ENCODE measurements around the gene PCDH15.

Gene PCDH15

GRCh38 chr10:54139819-54140428 lies 661.1 kb downstream of the PCDH15 start:
- in situ Hi-C loops (cut with MboI; ENCODE audit: low sequenced_read_pairs): no loop called here

- in situ Hi-C loops (cut with MboI; ENCODE audit: low sequenced_read_pairs): no loop called here
Observed at GRCh38 chr10:54137396-54137795, 663.6 kb downstream of the PCDH15 start.

DNA sequence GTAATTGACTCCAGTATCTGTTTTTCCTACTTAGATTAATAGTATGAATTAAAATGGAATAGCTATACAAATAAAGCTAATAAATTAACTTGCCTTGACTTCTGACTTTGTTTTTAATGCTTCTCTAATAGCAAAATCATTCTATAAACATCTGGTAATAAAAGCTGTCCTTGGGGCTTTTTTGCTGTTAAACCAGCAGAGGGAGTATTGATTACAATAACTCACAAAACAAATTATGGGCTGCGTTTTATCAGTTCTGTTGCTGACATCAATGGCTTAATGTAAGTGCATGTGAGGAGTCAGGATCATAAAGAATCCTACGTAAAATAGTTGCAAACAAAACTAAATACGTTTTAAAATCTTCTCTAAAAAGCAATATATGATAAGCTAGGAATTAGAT lies 667.8 kb downstream of the PCDH15 start:
- in situ Hi-C loops (cut with MboI; ENCODE audit: low sequenced_read_pairs): no loop called here

GRCh38 chr10:54131833-54132232 lies 669.2 kb downstream of the PCDH15 start:
- in situ Hi-C loops (cut with MboI; ENCODE audit: low sequenced_read_pairs): no loop called here

DNA sequence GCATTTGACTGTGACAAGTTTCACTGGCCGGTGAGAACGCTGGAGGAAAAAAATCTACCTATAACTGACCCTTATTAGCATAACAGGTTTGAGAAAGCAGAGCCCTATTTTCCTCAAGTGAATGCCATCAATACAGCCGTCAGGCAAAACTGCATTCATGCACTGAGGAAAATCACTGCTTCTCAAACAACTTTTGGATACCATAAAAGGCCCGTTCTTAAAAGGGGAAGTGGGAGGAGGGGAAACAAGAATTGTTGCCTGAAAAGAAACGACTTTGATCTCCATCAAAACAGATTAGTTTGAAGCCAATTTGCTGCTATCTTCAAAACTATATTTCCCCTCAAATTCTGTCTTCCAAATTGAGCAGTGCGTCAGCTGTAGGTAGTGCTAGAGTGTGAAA lies 670.6 kb downstream of the PCDH15 start:
- in situ Hi-C loops (cut with MboI; ENCODE audit: low sequenced_read_pairs): no loop called here

GRCh38 chr10:54125098-54125747 lies 675.8 kb downstream of the PCDH15 start:
- in situ Hi-C loops (cut with MboI; ENCODE audit: low sequenced_read_pairs): no loop called here

- in situ Hi-C loops (cut with MboI; ENCODE audit: low sequenced_read_pairs): no loop called here
Observed at GRCh38 chr10:54124209-54124885, 676.7 kb downstream of the PCDH15 start.

- in situ Hi-C loops (cut with MboI; ENCODE audit: low sequenced_read_pairs): no loop called here
Observed at GRCh38 chr10:54120806-54121205, 680.2 kb downstream of the PCDH15 start.

DNA sequence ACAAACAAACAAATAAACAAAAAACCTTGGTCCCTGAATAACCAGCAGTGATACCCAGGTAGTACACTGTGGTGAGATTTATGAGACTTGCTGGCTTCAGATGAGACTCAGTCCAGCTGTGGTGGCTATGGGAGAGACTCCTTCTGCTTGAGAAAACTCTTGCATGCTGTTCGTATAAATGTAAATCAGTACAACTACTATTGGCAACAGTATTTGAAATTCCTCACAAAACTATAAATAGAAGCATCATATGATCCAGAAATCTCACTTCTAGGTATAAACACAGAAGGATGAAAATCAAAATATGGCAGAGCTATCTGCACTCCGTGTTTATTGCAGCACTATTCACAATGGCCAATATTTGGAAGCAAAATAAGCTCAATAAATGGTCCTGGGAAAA lies 692.1 kb downstream of the PCDH15 start:
- in situ Hi-C loops (cut with MboI; ENCODE audit: low sequenced_read_pairs): no loop called here

DNA sequence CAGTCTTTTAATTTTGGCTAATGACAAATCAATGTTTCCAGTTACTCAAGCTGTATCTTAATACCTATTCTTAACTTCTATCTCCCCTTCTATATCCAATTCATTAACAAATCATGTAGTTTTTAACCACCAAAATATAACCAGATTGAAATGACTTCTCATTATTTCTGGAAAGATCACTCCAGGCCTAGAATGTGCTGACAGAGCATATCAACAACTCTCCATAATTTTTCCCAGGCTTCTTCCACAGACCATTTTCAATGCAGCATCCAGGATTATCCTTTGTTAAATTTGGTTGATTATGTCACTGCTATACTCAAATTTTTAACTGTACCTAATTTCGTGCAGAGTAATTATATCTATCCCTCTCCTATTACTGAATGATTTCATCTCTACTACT lies 704.1 kb downstream of the PCDH15 start:
- in situ Hi-C loops (cut with MboI; ENCODE audit: low sequenced_read_pairs): no loop called here

GRCh38 chr10:54094321-54094720 lies 706.7 kb downstream of the PCDH15 start:
- in situ Hi-C loops (cut with MboI; ENCODE audit: low sequenced_read_pairs): no loop called here

DNA sequence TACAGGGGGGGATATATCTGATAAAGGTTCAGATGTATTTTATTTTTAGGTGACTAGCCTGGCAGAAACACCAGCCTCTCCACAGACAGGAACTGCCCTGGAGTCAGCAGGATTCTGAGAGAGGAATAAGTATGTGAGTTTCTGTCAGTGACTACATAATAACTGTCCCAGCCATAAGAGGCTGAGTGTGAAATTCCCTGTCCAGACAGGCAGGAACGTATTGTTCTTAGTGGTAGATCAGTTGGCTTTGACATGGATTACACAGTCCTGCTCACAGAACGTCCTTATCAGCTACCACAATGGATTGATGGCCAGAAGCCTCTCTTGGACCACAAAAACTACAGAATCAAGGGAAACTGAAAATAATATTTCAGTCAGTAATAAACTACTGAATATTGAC lies 709.8 kb downstream of the PCDH15 start:
- in situ Hi-C loops (cut with MboI; ENCODE audit: low sequenced_read_pairs): no loop called here

GRCh38 chr10:54081950-54082349 lies 719.1 kb downstream of the PCDH15 start:
- in situ Hi-C loops (cut with MboI; ENCODE audit: low sequenced_read_pairs): no loop called here

DNA sequence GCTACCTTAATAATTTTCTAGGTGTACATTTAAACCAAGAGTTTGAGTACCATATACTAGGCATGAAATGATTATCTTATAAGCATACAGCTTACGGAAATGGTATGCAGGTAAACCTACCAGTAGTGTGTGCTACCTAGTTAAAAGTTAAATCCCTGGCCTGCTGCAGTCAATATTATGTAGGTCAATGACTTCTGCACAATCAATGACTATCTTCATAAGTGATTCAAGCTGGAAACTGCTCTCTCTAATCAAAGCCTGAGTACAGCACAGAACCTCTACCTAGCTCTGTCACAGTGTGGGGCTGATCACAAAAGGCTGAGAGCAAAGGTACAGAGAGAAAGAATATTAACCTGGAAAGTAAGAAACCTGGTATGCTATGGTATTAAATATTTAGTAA lies 733.7 kb downstream of the PCDH15 start:
- in situ Hi-C loops (cut with MboI; ENCODE audit: low sequenced_read_pairs): no loop called here

GRCh38 chr10:54066646-54067045 lies 734.4 kb downstream of the PCDH15 start:
- in situ Hi-C loops (cut with MboI; ENCODE audit: low sequenced_read_pairs): no loop called here

DNA sequence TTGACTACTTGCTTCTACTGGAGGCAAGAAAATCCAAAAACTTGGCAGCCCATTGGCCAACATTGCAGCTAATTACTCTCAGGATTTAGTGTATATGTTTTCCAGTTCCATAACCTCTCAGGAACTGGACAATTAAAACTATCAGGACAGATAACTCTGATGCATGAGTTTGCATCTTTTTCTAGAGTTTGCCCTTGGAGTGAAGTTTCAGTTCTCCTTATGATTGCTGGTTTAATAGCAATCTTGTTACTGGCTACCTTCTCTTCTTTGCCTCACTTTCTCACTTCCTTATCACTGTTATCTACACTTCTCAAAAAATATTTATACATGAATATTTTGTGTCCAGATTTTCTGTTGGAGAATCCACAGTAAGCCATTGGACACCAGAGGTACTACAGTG lies 735.9 kb downstream of the PCDH15 start:
- in situ Hi-C loops (cut with MboI; ENCODE audit: low sequenced_read_pairs): no loop called here

DNA sequence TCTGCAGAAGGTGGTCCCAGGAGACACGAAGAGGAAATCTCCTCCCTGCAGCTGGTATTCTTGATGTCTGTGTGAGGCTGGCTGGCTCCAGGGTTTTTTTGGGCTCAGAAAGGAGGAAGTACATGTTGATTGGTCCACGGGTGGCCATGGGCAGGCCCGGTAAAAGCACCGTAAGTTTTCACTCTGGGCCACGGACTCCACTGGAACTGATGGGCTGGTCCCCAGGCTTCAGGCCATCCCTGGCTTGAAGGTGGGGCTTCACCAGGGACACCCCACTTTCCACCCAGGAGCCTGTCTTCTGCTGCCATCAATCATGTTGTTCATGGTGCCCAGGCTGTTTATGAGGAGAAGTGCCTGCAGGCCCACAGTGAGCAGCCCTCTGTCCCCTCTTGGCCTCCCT lies 736.8 kb downstream of the PCDH15 start:
- in situ Hi-C loops (cut with MboI; ENCODE audit: low sequenced_read_pairs): no loop called here

DNA sequence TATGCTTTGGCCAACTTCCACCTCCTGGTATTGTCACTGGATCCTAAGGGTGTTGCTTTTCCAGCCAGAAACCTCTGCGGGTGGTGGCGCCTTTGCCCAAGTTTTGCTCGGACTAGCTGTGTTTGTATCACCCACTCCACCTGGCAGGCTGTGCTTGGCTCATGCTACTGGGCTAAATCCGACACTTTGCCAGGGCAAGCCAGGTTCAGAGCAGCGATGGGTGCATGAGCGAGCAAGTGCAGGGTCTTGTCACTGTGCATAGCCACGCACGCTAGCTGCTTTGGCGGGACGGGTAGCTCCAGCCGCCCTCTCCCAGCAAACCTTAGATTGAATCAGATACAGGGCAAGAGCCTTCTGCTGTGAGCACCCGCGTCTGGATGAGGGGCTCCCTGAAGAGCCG lies 737.5 kb downstream of the PCDH15 start:
- in situ Hi-C loops (cut with MboI; ENCODE audit: low sequenced_read_pairs): no loop called here

DNA sequence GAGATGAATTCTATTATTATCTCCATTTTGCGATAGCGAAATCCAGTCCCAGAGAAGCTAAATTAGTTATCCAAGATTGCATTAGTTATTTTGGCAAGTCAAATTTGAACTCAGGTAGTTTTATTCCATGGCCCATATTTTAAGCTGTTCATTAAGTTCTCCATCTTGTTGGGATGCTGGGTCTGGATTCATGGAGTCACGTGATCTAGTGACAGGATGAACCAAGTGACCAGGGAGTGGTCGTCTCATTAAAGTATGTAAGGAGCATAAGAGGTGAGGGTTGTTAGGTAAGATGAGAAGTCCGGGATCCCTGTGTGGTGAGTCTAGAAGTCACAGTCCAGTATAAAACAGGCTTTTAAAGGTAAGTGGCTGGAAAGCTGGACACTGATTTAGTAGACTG lies 740.5 kb downstream of the PCDH15 start:
- in situ Hi-C loops (cut with MboI; ENCODE audit: low sequenced_read_pairs): no loop called here

- in situ Hi-C loops (cut with MboI; ENCODE audit: low sequenced_read_pairs): no loop called here
Observed at GRCh38 chr10:54057357-54057756, 743.7 kb downstream of the PCDH15 start.

GRCh38 chr10:54026340-54026739 lies 774.7 kb downstream of the PCDH15 start:
- in situ Hi-C loops (cut with MboI; ENCODE audit: low sequenced_read_pairs): no loop called here

- in situ Hi-C loops (cut with MboI; ENCODE audit: low sequenced_read_pairs): no loop called here
Observed at GRCh38 chr10:54011117-54011516, 789.9 kb downstream of the PCDH15 start.
